Measurements from ENCODE around the gene ERN2.

The ERN2 gene

GRCh38 chr16:23704772-23705516 lies 8.1 kb downstream of the ERN2 start:
- no peak for TF ChIP-seq POLR2A (IDR thresholded peaks at IDR 0.05; ENCODE audit: low read depth, low read length)
- no peak for FAIRE-seq

GRCh38 chr16:23702951-23703350 lies 10.1 kb downstream of the ERN2 start:
- DNase-seq (ENCODE audit: insufficient read length, low spot score) (no peak), FAIRE-seq (no peak)
- no peak for TF ChIP-seq POLR2A (IDR thresholded peaks at IDR 0.05; ENCODE audit: low read depth, low read length)

More at GRCh38 chr16:23704772-23705516, 8.1 kb downstream of the ERN2 start:
- no peak for DNase-seq (ENCODE audit: insufficient read length, low spot score)

GRCh38 chr16:23701045-23701444 lies 12.0 kb downstream of the ERN2 start:
- no peak for TF ChIP-seq POLR2A (IDR thresholded peaks at IDR 0.05; ENCODE audit: low read depth, low read length)
- DNase-seq (ENCODE audit: insufficient read length, low spot score) (no peak), FAIRE-seq (no peak)

GRCh38 chr16:23700509-23700908 lies 12.5 kb downstream of the ERN2 start:
- no peak for DNase-seq (ENCODE audit: insufficient read length, low spot score)
- FAIRE-seq: no peak
- no peak for TF ChIP-seq POLR2A (IDR thresholded peaks at IDR 0.05; ENCODE audit: low read depth, low read length)

GRCh38 chr16:23700093-23700492 lies 12.9 kb downstream of the ERN2 start:
- TF ChIP-seq POLR2A (IDR thresholded peaks at IDR 0.05; ENCODE audit: low read depth, low read length): no peak
- FAIRE-seq: no peak
- no peak for DNase-seq (ENCODE audit: insufficient read length, low spot score)

GRCh38 chr16:23699100-23699499 lies 13.9 kb downstream of the ERN2 start:
- FAIRE-seq (no peak), DNase-seq (ENCODE audit: insufficient read length, low spot score) (no peak)
- no peak for TF ChIP-seq POLR2A (IDR thresholded peaks at IDR 0.05; ENCODE audit: low read depth, low read length)

GRCh38 chr16:23695756-23696155 lies 17.3 kb downstream of the ERN2 start:
- FAIRE-seq: no peak
- no peak for TF ChIP-seq POLR2A (IDR thresholded peaks at IDR 0.05; ENCODE audit: low read depth, low read length)
- DNase-seq (ENCODE audit: insufficient read length, low spot score): no peak

- DNase-seq (ENCODE audit: insufficient read length, low spot score): no peak
- no peak for FAIRE-seq
- TF ChIP-seq POLR2A (IDR thresholded peaks at IDR 0.05; ENCODE audit: low read depth, low read length): no peak
Measured at GRCh38 chr16:23694644-23695373, 18.2 kb downstream of the ERN2 start.

GRCh38 chr16:23694265-23694643 lies 18.8 kb downstream of the ERN2 start:
- no peak for TF ChIP-seq POLR2A (IDR thresholded peaks at IDR 0.05; ENCODE audit: low read depth, low read length)
- DNase-seq (ENCODE audit: insufficient read length, low spot score): no peak
- no peak for FAIRE-seq

GRCh38 chr16:23692190-23692837 lies 20.7 kb downstream of the ERN2 start:
- TF ChIP-seq POLR2A (IDR thresholded peaks at IDR 0.05; ENCODE audit: low read depth, low read length): no peak
- DNase-seq (ENCODE audit: insufficient read length, low spot score) (no peak), FAIRE-seq (no peak)

GRCh38 chr16:23691483-23692189 lies 21.4 kb downstream of the ERN2 start:
- DNase-seq (ENCODE audit: insufficient read length, low spot score) (peak; percentile 64), FAIRE-seq (no peak)
- TF ChIP-seq POLR2A (IDR thresholded peaks at IDR 0.05; ENCODE audit: low read depth, low read length): no peak

- FAIRE-seq (no peak), DNase-seq (ENCODE audit: insufficient read length, low spot score) (no peak)
- TF ChIP-seq POLR2A (IDR thresholded peaks at IDR 0.05; ENCODE audit: low read depth, low read length): no peak
Measured at GRCh38 chr16:23690771-23691482, 22.1 kb downstream of the ERN2 start.

GRCh38 chr16:23689442-23690187 lies 23.4 kb downstream of the ERN2 start:
- TF ChIP-seq POLR2A (IDR thresholded peaks at IDR 0.05; ENCODE audit: low read depth, low read length): no peak
- DNase-seq (ENCODE audit: insufficient read length, low spot score) (no peak), FAIRE-seq (no peak)
